COR-L47 (cell line): ENCODE measurements around the gene LRRC51.
"Not testable (repeated sequence)": the region's sequence is repeated elsewhere in the genome, so short reads cannot be mapped to it uniquely, and the experiment has no call there.

Experiments
- DNase-seq: peaks from one replicate; lab custom pipeline; 2025; lab: John Stamatoyannopoulos, UW

Gene LRRC51

DNA sequence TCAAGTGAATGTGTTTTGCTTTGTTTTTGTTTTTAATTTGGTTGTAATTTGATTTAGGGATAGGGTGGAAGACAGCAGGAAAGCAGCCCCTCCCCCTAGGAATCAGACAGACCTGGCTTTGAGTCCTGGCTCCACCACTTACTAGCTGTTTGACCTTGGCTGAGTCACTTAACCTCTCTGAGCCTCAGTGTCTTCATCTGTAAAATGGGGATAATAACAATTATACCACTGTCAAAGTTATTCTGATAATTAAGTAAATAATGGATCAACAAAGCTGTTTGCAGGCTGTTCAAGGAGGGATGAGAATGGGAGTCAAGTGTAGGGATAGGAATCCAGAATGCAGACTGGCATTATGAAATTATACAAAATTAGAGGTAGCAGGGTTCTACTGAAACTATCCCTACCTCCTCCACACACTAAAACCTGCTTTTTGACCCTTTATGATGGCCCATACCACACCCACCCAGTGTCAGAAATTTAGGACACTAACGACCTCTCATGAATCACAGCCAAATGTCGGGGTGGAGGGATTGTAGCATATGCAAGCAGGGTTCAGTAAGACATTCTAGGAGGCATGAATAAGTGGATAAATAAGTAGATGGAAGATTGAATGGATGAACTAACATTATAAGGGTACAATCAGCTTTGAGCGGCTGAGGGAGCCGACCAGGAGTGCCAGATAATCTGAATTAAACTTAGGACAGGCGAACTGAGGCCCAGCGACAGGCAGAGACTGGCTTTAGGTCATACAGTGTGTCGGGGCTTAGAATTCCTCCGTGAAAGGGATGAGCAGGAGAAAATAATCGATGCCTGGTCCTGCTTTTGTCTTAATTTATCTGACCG, 30.9 kb downstream of the LRRC51 start:
- DNase-seq: peak; percentile 4

DNA sequence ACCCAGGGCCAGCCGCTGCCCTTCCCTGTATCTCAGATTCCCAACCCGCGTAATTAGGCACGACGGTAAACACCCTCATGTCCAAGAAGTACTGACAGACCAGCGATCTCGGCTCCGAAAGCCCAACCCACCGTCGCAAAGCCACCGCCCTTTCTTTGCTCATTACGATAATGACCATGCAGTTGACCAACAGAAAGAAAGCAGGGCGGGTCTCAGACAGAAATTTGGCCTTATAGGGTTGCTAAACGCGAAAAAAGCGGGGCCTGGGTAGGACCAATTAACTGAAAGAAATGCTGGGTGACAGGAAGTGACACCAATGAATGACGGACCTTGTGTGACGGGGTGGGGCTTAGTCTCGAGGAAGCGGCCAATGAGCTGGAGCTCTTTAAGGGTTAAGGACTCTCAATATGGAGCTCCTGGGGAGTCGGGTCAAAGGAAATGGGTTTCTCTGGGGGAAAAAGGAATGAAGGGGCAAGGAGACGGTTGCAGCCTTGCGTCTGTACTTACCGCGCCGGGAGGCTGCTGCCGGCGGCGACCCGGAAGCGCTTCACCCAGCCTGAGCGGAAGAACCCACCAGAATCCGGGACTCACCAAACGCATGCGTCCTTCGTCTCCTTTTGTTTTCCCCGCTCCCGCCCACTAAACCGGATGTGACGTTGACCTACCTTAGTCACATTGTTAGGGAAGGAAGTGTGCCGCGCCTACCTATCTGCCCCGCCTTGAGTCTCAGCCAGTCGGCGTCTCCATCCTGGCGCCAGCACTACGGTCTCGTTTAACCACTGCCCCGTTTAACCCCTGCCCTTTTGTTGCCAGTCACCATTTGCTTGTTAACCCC, 31.7 kb downstream of the LRRC51 start, which contains the start of gene ANAPC15:
TSS of gene ANAPC15 (minus strand) at position 553 of the 835 bp plus-strand sequence. CDS start 1,419 bp downstream, outside the sequence.
- peak; percentile 100 for DNase-seq

DNA sequence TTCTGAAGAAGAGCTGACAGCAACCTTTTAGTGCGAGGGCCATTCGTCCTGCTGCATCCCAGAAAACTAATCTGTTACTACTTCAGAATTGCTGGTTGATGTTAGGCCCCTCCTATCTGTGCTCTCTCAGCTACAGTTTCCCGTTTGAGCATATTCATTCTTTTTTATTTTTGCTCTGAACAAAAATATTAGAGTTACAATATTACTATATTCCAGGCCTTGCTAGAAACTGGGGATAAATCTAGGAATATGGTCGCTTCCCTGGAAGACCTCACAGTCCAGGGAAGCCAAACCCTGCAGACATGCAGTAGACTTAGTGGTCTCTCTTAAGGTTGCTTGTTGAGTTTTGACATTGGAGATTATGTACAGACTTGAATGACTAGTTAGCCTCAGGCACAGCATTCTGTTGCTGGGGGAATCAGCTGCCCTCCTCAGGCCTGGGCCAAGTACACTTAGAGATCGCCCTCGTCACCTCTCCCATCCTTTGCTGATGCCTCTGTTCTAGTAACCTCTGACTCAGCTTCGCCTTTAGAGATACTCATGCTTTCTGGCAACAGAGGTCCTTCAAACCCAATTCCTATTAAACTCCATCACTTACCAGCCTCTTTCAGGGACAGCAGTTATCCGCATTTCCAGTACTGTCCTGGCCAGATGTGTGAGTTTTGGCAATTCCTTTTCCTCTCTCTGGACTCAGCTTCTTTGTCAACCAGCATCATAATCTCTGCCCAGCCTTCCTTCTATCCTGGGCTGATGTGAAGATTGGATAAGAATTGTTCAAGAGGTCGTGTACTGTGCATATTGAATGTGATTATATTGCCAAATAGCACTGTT, 32.5 kb downstream of the LRRC51 start:
- DNase-seq: no peak

DNA sequence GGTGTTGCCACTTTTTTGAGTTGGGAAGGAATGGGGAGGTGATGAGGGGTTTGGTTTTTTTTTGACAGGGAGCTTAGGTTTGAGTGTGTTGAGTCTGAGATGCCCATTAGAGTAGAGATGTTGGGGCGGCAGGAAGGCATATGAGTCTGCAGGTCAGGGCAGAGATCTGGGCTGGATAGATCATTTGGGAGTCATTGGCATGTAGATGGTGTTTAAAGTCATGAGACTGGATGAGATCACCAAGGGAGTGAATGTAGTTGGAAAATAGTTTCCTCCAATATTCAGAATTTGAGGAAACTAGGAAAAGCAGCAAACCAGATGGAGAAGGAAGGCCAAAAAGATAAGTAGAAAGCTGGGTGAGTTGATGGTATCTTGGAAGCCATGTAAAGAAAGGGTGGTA, 33.9 kb downstream of the LRRC51 start:
- DNase-seq: no peak

DNA sequence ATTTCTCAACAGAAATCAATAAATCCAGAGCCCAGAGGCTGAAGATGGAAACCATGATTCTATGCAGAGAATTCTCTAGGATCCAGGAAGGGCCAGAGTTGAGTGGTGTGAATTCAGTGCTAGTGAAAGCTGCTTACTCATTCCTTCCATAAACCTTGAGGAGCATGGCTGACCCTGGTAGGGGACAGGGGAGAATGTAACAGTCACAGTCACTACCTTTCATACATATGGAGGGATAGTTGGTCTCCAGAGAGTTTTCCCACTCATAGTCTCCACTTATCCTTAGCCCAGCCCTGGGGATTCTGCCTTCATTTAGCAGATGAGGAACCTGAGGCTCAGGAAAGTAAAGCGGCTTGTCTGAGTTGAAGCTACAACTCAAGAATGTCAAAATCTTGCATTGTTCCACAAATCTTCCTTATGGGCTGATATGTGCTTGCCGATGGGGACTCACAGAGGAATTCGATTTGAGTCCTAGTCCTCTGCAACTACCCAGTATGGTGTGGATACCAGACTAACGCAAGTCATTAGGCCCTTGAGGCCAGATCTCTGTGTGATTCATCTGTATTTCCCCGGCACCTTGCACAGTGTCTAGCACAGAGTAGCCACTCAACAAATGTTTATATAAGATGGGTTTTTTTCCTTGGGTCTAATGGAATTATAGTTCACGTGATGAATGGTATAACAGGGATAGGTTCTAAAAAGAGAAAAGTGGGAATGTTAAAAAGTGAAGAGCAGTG, 35.5 kb downstream of the LRRC51 start:
- DNase-seq: no peak

DNA sequence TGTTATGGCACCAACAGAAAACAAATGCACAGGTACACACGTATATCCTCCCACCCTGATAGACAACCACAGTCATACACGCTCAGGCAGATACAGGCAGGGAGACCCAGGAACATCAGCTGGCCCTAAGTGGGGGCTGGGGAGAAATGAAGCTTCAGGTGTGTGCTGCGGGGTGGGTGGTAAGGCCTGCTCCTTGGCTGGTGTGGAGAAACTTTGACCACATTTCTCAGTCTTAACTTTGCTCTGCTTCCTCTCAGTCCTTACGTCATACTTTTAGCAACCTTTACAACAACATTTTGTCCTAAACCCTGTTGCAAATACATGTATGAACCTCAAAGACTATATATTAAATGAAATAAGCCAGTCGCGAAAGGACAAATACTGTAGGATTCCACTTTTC, 38.5 kb downstream of the LRRC51 start:
- no peak for DNase-seq

DNA sequence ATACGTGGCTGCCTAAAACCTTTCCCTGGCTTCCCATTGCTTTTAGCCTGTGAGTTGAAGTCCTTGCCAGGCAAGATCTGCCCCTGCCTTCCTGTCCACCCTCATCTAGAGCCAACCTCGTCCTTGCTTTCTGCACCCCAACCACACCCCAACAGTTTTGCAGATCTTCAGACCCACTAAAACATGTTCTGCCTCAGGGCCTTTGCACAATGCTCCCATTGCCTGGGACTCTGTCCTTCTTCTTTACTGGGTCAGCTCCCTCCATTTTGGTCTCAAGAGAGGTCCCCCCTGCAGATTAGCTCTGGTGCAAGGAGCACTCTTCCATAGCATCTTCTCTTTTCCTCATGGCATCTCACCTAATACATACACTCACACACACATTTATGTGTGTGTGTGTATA, 40.3 kb downstream of the LRRC51 start:
- no peak for DNase-seq

DNA sequence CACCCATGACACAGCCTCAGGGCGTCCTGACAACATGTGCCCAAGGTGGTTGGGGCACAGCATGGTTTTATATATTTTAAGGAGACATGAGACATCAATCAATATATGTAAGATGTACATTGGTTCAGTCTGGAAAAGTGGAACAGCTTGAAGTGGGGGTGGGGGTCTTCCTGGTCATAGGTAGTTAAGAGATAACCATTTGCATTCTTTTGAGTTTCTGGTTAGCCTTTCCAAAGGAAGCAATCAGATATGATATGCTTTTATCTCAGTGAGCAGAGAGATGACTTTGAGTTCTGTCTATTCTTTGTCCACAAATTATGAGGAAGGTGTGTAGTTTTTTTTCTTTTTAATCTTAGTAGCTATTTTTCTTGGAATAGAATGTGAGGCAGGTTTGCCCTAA, 42.0 kb downstream of the LRRC51 start:
- DNase-seq: no peak

DNA sequence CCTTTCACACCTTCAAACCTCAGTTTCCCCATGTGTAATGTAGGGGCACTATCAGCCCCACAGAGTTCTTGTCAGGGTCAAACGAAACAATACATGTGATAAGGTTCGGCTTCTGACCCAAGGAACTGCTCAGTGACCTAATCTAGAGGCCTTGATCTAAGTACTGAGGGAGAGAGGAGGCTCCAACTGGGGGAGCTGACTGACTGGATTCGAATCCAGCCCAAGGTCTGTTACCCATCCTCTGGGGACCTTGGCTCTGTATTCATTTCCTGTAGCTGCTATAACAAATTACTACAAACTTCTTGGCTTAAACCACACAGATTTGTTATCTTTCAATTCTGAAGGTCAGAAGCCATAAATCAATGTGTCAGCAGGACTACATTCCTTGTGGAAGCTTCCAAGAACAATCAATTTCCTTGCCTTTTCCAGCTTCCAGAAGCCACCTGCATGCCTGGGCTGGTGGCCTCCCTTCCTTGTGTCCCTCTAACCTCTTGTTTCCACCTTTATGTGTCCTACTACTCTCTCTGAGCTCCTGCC, 42.5 kb downstream of the LRRC51 start:
- no peak for DNase-seq

DNA sequence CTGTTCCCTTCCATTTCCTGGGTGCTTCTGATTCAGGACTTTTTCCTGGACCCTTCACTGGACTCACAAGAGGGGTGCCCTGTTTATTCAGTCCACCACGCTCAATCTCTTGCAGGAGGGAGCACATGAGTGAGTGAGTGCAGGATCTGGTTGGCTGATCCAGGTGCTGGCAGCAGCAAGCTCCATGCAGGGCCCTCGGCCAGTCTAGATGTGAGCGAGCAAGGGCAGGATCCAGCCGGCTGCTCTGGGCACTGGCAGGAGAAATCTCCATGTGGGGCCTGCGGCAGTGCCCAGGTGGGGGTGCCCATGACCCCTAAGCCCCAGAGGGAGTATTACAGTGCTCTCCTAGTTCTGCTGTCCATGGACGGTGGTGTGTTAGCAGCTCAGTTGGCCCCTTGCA, 43.4 kb downstream of the LRRC51 start:
- no peak for DNase-seq

DNA sequence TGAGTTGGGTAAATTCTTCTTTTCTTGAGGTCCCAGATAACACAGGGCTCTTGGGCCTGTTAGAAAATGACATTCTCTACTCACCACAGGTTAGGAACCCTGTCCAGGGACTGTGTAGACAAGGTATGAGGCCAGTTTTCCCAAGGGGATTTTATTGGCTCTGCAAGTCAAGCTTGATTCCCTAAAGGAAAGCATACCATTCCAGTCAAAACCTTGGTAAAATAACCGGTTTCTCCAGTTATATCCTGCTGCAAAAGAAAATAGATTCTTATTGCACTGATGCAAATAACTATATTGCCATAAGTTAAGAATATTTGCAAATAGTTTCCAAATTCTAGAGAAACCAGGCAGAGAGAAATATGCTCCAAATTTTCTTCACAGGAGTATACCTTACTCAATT, 45.3 kb downstream of the LRRC51 start:
- no peak for DNase-seq

DNA sequence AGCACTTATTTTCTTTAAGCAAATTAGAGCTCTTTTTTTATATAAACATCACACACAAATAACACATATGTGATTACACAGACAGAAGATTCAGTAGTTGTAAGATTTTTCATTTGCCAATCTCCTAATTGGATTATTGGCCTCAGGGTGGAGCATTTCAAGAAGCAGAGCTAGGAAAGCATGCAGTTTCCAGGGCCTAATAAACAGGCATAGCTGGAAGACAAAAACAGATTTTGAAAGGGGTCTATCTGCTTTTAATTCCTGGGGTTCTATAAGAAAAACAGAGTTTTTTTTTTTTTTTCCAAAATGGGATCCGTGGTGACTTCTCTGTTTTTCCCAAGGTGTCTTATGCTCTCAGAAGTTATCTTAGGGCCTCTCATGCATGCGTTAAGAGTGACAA, 47.3 kb downstream of the LRRC51 start:
- no peak for DNase-seq

DNA sequence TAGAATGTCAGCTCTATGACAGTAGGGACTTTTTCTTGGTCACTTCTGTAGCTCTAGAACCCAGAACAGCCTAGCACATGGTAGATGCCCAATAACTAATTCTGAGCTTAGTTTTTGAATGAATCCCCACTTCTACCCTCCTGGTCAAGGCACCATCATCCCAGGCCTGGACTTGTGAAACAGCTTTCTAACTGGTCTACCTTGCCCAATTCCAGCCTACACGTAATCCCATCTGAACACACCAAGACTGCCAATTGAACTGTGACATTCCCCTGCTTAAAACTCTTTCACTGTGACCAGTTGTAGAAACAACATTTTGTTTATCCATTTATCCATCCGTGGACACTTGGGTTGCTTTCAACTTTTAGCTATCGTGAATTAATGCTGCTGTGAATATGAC, 48.7 kb downstream of the LRRC51 start:
- no peak for DNase-seq

DNA sequence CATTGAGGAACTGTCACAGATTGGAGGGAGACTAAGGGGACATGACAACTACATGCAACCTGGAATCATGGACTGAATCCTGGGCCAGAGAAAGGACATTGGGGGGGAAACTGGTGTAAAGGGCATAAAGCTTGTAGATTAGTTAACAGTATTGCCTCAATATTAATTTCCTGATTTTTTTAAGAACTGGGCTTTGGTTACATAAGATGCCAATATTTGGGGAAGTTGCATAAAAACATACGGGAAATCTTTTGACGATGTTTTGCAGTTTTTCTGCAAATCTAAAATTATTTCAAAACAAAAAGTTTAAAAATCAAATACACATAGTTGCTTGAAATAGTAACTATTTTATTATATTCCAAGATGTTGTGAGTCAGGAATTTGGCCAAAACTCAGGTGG, 52.0 kb downstream of the LRRC51 start:
- no peak for DNase-seq

DNA sequence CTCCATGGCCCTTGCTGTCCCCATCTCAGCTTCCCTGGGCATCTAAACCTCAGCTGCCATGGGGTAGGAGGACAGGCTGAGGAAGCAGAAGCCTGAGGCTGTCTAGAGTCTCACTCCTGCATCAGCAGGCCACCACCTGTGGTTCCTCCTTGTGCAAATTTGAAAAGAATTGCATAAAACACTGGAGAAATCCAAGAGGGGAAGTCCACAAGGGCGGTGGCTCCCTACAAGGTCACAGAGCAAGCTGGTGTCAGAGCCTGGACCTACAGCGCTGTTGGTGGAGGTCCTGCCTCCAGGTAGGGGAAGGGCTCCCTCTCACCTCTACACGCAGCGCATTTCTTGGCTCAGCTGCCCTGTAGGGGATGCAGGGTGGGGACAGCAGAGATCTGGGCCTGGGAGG, 54.8 kb downstream of the LRRC51 start, which contains the start of gene FOLR3:
TSS of gene FOLR3 (plus strand) at position 253 of the 400 bp plus-strand sequence. CDS start 228 bp downstream, outside the sequence.
- not testable (repeated sequence) for DNase-seq

DNA sequence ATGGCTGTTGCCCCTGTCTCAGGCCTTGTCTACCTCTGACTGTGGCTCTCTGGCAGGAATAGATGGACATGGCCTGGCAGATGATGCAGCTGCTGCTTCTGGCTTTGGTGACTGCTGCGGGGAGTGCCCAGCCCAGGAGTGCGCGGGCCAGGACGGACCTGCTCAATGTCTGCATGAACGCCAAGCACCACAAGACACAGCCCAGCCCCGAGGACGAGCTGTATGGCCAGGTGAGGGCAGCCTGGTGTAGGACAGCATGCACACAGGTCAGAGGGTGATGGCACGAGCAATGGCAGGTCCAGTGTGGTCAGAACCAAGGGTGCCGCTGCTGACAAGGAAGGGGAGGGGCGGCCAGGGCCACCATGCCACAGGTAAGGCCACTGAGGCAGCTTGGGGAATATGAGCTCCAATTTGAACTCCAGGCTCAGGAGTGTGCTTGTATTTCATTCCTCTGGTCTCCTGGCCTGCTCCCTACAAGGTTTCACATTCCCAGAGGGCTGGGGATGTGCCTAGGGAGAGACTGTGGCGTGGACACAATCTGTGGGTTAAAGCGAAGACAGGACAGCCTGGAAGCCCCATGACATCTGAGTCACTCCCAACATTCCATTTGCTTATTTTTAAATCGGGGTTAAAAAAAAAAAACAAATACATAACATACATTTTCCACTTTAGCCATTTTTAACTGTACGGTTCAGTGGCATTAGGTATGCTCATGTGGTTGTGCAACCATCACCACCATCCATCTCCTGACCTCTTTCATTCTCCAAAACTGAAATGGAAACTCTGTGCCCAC, 55.4 kb downstream of the LRRC51 start:
- DNase-seq: no peak

DNA sequence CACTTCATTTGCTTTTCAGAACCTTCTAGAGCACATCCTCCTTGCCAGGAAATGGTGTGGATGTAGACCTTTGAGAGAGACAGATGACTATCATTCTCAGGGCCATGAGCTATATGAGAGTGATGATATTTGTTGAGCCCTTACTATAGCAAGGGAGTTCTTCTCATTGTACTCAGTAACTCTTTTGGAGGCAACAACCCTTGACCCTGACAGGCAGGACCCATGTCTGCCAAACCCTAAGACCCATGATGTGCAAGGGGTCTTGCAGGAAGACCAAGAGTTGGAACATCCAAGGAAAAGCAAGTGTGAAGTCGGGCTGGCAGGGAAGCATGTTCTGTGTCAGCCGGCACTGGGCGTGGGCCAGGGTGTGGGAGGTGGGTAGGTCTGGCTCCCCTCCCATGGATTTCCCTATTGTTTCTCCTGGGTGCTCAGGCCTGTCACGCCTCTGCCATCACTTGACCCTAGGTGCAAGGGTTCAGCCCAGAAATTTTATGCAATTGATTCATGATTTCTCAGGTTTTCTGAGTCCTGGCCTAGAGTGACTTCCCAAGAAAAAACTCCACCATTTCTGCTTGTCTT, 56.1 kb downstream of the LRRC51 start:
- DNase-seq: no peak

DNA sequence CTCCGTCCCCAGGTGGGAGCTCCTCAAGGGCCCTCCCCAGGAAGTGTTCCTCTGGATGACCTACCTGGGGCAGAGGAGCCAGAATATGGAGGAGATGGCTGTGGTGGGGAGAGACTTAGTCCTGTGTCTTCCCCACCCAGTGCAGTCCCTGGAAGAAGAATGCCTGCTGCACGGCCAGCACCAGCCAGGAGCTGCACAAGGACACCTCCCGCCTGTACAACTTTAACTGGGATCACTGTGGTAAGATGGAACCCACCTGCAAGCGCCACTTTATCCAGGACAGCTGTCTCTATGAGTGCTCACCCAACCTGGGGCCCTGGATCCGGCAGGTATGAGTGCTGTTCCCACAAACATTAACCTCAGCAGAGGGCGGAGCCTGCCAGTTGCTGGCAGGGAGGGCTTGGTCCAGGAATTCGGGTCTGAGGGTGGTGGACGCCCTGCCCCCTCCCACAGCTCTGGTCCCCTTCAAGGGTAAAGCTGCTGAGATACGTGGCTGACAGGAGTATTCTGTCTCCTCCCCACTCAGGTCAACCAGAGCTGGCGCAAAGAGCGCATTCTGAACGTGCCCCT, 58.3 kb downstream of the LRRC51 start:
- DNase-seq: no peak

DNA sequence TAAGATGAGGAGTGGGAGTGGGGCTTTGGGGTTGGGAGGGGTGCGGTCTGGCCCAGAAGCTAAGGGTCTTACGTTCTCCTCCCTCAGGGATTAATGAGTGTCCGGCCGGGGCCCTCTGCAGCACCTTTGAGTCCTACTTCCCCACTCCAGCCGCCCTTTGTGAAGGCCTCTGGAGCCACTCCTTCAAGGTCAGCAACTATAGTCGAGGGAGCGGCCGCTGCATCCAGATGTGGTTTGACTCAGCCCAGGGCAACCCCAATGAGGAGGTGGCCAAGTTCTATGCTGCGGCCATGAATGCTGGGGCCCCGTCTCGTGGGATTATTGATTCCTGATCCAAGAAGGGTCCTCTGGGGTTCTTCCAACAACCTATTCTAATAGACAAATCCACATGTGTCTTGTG, 58.9 kb downstream of the LRRC51 start:
- no peak for DNase-seq

DNA sequence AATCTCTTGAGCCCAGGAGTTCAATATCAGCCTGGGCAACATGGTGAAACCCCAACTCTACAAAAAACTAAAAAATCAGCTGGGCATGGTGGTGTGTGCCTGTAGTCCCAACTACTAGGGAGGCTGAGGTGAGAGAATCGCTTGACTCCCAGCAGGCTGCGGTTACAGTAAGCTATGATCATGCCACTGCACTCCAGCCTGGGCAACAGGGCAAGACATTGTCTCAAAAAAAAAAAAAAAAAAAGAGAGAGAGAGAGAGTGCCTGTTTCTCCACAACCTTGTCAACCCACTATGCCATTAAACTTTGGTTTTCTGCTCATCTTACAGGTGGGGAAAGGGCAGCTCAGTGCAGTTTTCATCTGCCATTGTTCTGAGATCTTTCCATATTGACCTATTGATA, 60.0 kb downstream of the LRRC51 start:
- no peak for DNase-seq
